K562 (cell line): Measurements from ENCODE around the gene CDKN2C. TPM values are rescaled to one million over a fixed set of nuclear protein-coding genes. Genes with fewer than 3 reads are reported as not detected.

Source experiments
- CTBP1 ChIP-seq: fragments of 450-650 bp; IDR thresholded peaks from 2 replicates; pipeline ENCODE4 v1.6.1; 2016; ENCODE audit warnings: borderline replicate concordance
- FOXM1 ChIP-seq, 2 experiments: fragments of 450-650 bp in 1 of 2; sonication (generic) in 1 of 2; formaldehyde crosslinking in 1 of 2; IDR thresholded peaks; 2 replicates each; pipeline versions ENCODE4 v1.6.1 to v1.9.0; 2017 to 2022; ENCODE audit warnings: low read depth in 2 of 2, mild to moderate bottlenecking in 2 of 2, missing genetic modification reagents in 1 of 2, moderate library complexity in 1 of 2
- KLF16 ChIP-seq: IDR thresholded peaks from 2 replicates; pipeline ENCODE4 v1.6.1; 2016; ENCODE audit warnings: antibody characterized with exemption
- MCM2 ChIP-seq: fragments of 450-650 bp; IDR thresholded peaks from 2 replicates; pipeline ENCODE4 v1.6.1; 2017; ENCODE audit warnings: low read depth, mild to moderate bottlenecking
- NCOA6 ChIP-seq: fragments of 450-650 bp; IDR thresholded peaks from 2 replicates; pipeline ENCODE4 v1.6.1; 2017; ENCODE audit warnings: mild to moderate bottlenecking
- NR2F6 ChIP-seq: fragments of 450-650 bp; formaldehyde crosslinking; IDR thresholded peaks from 2 replicates; pipeline ENCODE4 v1.4.0; 2020; ENCODE audit warnings: mild to moderate bottlenecking
- PHF8 ChIP-seq: fragments of 200-600 bp; sonication (generic); IDR thresholded peaks from 2 replicates; pipeline ENCODE4 v1.6.1; 2012; ENCODE audit warnings: mixed run types, mild to moderate bottlenecking, inconsistent platforms, low read length, moderate library complexity, borderline replicate concordance
- POLR2B ChIP-seq: fragments of 450-650 bp; IDR thresholded peaks from 2 replicates; pipeline ENCODE4 v1.6.1; 2018; ENCODE audit warnings: low read depth; ENCODE audit not compliant: partially characterized antibody
- POLR2H ChIP-seq: IDR thresholded peaks from 2 replicates; pipeline ENCODE4 v1.6.1; 2016; ENCODE audit warnings: missing genetic modification characterization, low read depth, mild to moderate bottlenecking, control low read depth, missing compliant biosample characterization, moderate library complexity
- RB1 ChIP-seq: fragments of 450-650 bp; IDR thresholded peaks from 2 replicates; pipeline ENCODE4 v1.6.1; 2017; ENCODE audit warnings: low read depth, mild to moderate bottlenecking
- SREBF1 ChIP-seq: fragments of 150-350 bp; IDR thresholded peaks from 2 replicates; pipeline ENCODE4 v1.6.1; 2014; ENCODE audit warnings: antibody characterized with exemption, low read depth, low read length, borderline replicate concordance
- SREBF2 ChIP-seq: sonication (generic); formaldehyde crosslinking; IDR thresholded peaks from 2 replicates; pipeline ENCODE4 v1.4.0; 2020; ENCODE audit warnings: mild to moderate bottlenecking, missing genetic modification reagents
- TARDBP ChIP-seq: fragments of 450-650 bp; IDR thresholded peaks from 2 replicates; pipeline ENCODE4 v1.6.1; 2016
- U2AF1 ChIP-seq: fragments of 200-400 bp; formaldehyde crosslinking; optimal IDR thresholded peaks from 2 replicates; pipeline ENCODE3; 2017; ENCODE audit warnings: mild to moderate bottlenecking, low read depth, low read length, moderate library complexity
- ZNF121 ChIP-seq: sonication (generic); formaldehyde crosslinking; conservative IDR thresholded peaks from 2 replicates; pipeline ENCODE4 v1.8.0; 2022; ENCODE audit warnings: missing genetic modification reagents
- ZNF408 ChIP-seq: fragments of 250-450 bp; sonication (Bioruptor Pico); IDR thresholded peaks from 2 replicates; pipeline ENCODE4 v1.4.0; 2020; ENCODE audit warnings: low read depth, mild to moderate bottlenecking, moderate library complexity
- ZNF696 ChIP-seq: fragments of 250-450 bp; sonication (Bioruptor Pico); conservative IDR thresholded peaks from 2 replicates; pipeline ENCODE4 v1.4.0; 2020; ENCODE audit warnings: mild to moderate bottlenecking, moderate library complexity
- ZNF77 ChIP-seq: fragments of 250-450 bp; sonication (Bioruptor Pico); IDR thresholded peaks from 2 replicates; pipeline ENCODE4 v1.5.0; 2020
- polyA plus RNA-seq, 8 experiments: library from polyadenylated mRNA; depleted of rRNA in 4 of 8; stranded (reverse) in 5 of 8; unstranded in 3 of 8; fragments of >200 nt; fragmentation: Nextera tagmentation in 2 of 8; fragmentation: Illumina TruSeq in 1 of 8; extraction: Ambion mirVana in 2 of 8; extraction: Trizol in 1 of 8; gene quantifications; 2 replicates each; pipeline versions ENCODE4 v1.2.1 to v1.2.3, GENCODE V29; 2011 to 2014; ENCODE audit warnings: inconsistent platforms in 1 of 8, missing spikeins in 1 of 8
- total RNA-seq, 7 experiments: library from RNA; depleted of rRNA in 6 of 7; stranded (reverse); fragments of >200 nt in 6 of 7; fragmentation: Illumina TruSeq in 2 of 7; extraction: Trizol in 2 of 7; gene quantifications; 2 replicates each; pipeline versions ENCODE4 v1.2.1 to v1.2.3, GENCODE V29; 2011 to 2021; ENCODE audit warnings: low replicate concordance in 1 of 7
- TF ChIP-seq, protein P1 (sequence below): fragments of 250-450 bp; sonication (Bioruptor Pico); IDR thresholded peaks from 2 replicates; pipeline ENCODE4 v1.8.0; 2021; ENCODE audit warnings: borderline replicate concordance, mild to moderate bottlenecking, moderate library complexity; ENCODE audit not compliant: poor library complexity, severe bottlenecking
- TF ChIP-seq, protein P2 (sequence below), 2 experiments: fragments of 250-450 bp in 1 of 2; fragments of 450-650 bp in 1 of 2; sonication (Bioruptor Pico) in 1 of 2; IDR thresholded peaks; 2 replicates each; pipeline versions ENCODE4 v1.6.1 to v1.8.0; 2016 to 2021; ENCODE audit warnings: mild to moderate bottlenecking in 2 of 2, moderate library complexity in 2 of 2, missing compliant biosample characterization in 1 of 2, missing genetic modification characterization in 1 of 2
- TF ChIP-seq, protein P3 (sequence below): fragments of 250-450 bp; sonication (Bioruptor Pico); IDR thresholded peaks from 2 replicates; pipeline ENCODE4 v1.8.0; 2021; ENCODE audit warnings: moderate library complexity, mild to moderate bottlenecking, inconsistent platforms
- TF ChIP-seq, protein P4 (sequence below): fragments of 150-350 bp; IDR thresholded peaks from 2 replicates; pipeline ENCODE4 v1.6.1; 2014; ENCODE audit warnings: low read depth, mild to moderate bottlenecking, low read length, borderline replicate concordance

Gene CDKN2C
- total and polyA plus RNA-seq, 9 of the 15 experiments (the other 6 are each of a cell fraction or from before 2014, with no cell fraction given), result 11.9 to 74.3 (median 45.9) TPM

DNA sequence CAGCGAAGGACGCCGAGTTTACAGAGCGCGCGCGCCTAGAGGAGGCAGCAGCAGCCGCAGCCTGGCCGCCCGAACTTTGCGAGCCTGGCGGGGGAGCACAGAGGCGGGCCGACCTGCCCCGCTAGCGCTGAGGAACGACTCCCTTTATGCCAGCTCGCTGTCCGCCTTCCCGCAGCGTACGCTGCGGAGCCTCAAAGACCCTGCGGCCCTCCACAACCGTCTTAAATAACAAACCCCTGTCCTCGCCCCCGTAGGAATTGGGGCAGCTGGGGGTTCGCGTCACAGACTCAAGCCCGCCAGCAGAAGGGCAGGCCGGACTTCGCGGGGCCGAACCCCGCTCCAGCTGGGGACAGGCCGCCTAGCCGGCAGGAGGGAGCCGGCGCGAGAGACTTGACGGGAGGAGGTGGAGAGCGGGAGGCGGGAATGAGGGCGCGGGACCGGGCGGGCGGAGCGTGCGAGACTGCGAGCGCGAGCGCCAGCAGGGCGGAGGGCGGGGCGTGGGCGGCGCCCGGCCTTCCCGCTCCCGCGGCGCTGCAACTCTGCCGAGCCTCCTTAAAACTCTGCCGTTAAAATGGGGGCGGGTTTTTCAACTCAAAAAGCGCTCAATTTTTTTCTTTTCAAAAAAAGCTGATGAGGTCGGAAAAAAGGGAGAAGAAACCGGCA, 1.8 kb upstream of the CDKN2C start (continued):
- TF ChIP-seq, protein P1, sequence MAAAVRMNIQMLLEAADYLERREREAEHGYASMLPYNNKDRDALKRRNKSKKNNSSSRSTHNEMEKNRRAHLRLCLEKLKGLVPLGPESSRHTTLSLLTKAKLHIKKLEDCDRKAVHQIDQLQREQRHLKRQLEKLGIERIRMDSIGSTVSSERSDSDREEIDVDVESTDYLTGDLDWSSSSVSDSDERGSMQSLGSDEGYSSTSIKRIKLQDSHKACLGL (CRISPR knock-in tag), result peak; percentile 10
- TF ChIP-seq MCM2, result no peak
- TF ChIP-seq U2AF1, result no peak
- TF ChIP-seq, protein P2, sequence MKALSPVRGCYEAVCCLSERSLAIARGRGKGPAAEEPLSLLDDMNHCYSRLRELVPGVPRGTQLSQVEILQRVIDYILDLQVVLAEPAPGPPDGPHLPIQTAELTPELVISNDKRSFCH (CRISPR knock-in tag; IDR thresholded peaks at IDR 0.05), result no peak
- TF ChIP-seq, protein P2 (tag; IDR thresholded peaks at IDR 0.05), result 0 out of 2 replicates have a peak, but pooled peaks have one; percentile 28
- peak; percentile 96 for TF ChIP-seq CTBP1
- no peak for TF ChIP-seq ZNF121 (CRISPR knock-in tag)
- no peak for TF ChIP-seq KLF16
- TF ChIP-seq ZNF696 (CRISPR knock-in tag), result no peak
- TF ChIP-seq PHF8, result peak; percentile 70
- TF ChIP-seq ZNF408 (CRISPR knock-in tag), result no peak
- TF ChIP-seq, protein P3, sequence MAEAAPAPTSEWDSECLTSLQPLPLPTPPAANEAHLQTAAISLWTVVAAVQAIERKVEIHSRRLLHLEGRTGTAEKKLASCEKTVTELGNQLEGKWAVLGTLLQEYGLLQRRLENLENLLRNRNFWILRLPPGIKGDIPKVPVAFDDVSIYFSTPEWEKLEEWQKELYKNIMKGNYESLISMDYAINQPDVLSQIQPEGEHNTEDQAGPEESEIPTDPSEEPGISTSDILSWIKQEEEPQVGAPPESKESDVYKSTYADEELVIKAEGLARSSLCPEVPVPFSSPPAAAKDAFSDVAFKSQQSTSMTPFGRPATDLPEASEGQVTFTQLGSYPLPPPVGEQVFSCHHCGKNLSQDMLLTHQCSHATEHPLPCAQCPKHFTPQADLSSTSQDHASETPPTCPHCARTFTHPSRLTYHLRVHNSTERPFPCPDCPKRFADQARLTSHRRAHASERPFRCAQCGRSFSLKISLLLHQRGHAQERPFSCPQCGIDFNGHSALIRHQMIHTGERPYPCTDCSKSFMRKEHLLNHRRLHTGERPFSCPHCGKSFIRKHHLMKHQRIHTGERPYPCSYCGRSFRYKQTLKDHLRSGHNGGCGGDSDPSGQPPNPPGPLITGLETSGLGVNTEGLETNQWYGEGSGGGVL (CRISPR knock-in tag), result no peak
- peak; percentile 77 for TF ChIP-seq POLR2B
- no peak for TF ChIP-seq SREBF2 (CRISPR knock-in tag)
- no peak for TF ChIP-seq SREBF1
- no peak for TF ChIP-seq NR2F6 (CRISPR knock-in tag)
- no peak for TF ChIP-seq ZNF77 (CRISPR knock-in tag)
- TF ChIP-seq TARDBP, result peak; percentile 21; the same call in 1 of the 2 replicates
- peak; percentile 69 for TF ChIP-seq NCOA6
- TF ChIP-seq, protein P4, sequence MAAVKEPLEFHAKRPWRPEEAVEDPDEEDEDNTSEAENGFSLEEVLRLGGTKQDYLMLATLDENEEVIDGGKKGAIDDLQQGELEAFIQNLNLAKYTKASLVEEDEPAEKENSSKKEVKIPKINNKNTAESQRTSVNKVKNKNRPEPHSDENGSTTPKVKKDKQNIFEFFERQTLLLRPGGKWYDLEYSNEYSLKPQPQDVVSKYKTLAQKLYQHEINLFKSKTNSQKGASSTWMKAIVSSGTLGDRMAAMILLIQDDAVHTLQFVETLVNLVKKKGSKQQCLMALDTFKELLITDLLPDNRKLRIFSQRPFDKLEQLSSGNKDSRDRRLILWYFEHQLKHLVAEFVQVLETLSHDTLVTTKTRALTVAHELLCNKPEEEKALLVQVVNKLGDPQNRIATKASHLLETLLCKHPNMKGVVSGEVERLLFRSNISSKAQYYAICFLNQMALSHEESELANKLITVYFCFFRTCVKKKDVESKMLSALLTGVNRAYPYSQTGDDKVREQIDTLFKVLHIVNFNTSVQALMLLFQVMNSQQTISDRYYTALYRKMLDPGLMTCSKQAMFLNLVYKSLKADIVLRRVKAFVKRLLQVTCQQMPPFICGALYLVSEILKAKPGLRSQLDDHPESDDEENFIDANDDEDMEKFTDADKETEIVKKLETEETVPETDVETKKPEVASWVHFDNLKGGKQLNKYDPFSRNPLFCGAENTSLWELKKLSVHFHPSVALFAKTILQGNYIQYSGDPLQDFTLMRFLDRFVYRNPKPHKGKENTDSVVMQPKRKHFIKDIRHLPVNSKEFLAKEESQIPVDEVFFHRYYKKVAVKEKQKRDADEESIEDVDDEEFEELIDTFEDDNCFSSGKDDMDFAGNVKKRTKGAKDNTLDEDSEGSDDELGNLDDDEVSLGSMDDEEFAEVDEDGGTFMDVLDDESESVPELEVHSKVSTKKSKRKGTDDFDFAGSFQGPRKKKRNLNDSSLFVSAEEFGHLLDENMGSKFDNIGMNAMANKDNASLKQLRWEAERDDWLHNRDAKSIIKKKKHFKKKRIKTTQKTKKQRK, result no peak
- peak; percentile 97 for TF ChIP-seq FOXM1 (IDR thresholded peaks at IDR 0.05; ENCODE audit: low read depth)
- TF ChIP-seq FOXM1 (CRISPR knock-in tag; IDR thresholded peaks at IDR 0.05; ENCODE audit: low read depth), result no peak; the same call in 1 of the 2 replicates
- TF ChIP-seq POLR2H (tag), result peak; percentile 89
- TF ChIP-seq RB1, result peak; percentile 97
